ENCODE measurements around the gene GRIK4.
A peak's percentile ranks its signal among the peaks of the same experiment; 100 is the strongest.

Gene GRIK4

GRCh38 chr11:120958185-120958584 lies 446.6 kb downstream of the GRIK4 start:
- ATAC-seq: no peak

GRCh38 chr11:120959189-120959588 lies 447.6 kb downstream of the GRIK4 start:
- DNase-seq: no peak
- no peak for ATAC-seq

More at GRCh38 chr11:120958185-120958584, 446.6 kb downstream of the GRIK4 start:
- DNase-seq: no peak

- no peak for DNase-seq
- ATAC-seq: no peak
Measured at GRCh38 chr11:120964857-120965256, 453.3 kb downstream of the GRIK4 start.

- DNase-seq (no peak), ATAC-seq (no peak)
Measured at GRCh38 chr11:120966840-120967239, 455.3 kb downstream of the GRIK4 start.

GRCh38 chr11:120969993-120970392 lies 458.4 kb downstream of the GRIK4 start:
- DNase-seq: no peak
- ATAC-seq: no peak

- DNase-seq: no peak
- ATAC-seq: no peak
Measured at GRCh38 chr11:120971825-120972224, 460.3 kb downstream of the GRIK4 start.

- no peak for ATAC-seq
Measured at GRCh38 chr11:120972621-120973020, 461.1 kb downstream of the GRIK4 start.

GRCh38 chr11:120973501-120973900 lies 462.0 kb downstream of the GRIK4 start:
- ATAC-seq (no peak), DNase-seq (no peak)

More at GRCh38 chr11:120972621-120973020, 461.1 kb downstream of the GRIK4 start:
- DNase-seq: no peak

- DNase-seq: no peak
- ATAC-seq: no peak
Measured at GRCh38 chr11:120974466-120974865, 462.9 kb downstream of the GRIK4 start.

GRCh38 chr11:120974965-120975364 lies 463.4 kb downstream of the GRIK4 start:
- DNase-seq (no peak), ATAC-seq (no peak)

- ATAC-seq (no peak), DNase-seq (no peak)
Measured at GRCh38 chr11:120977266-120978137, 466.0 kb downstream of the GRIK4 start.

GRCh38 chr11:120978701-120979100 lies 467.2 kb downstream of the GRIK4 start:
- DNase-seq (no peak), ATAC-seq (no peak)

- peak; percentile 82 for ATAC-seq
- peak; percentile 47 for DNase-seq
Measured at GRCh38 chr11:120985718-120986569, 474.4 kb downstream of the GRIK4 start.

- ATAC-seq (no peak), DNase-seq (no peak)
Measured at GRCh38 chr11:120988603-120989002, 477.1 kb downstream of the GRIK4 start.

- no peak for DNase-seq
- no peak for ATAC-seq
Measured at GRCh38 chr11:120991830-120992686, 480.5 kb downstream of the GRIK4 start.

GRCh38 chr11:120994091-120994859 lies 482.7 kb downstream of the GRIK4 start:
- DNase-seq (no peak), ATAC-seq (no peak)

GRCh38 chr11:120995184-120995583 lies 483.6 kb downstream of the GRIK4 start:
- DNase-seq (no peak), ATAC-seq (no peak)

- ATAC-seq (no peak), DNase-seq (no peak)
Measured at GRCh38 chr11:120996973-120997372, 485.4 kb downstream of the GRIK4 start.

GRCh38 chr11:120998581-120998980 lies 487.0 kb downstream of the GRIK4 start:
- DNase-seq: no peak
- no peak for ATAC-seq

GRCh38 chr11:121004206-121004840 lies 492.8 kb downstream of the GRIK4 start:
- ATAC-seq (no peak), DNase-seq (no peak)

GRCh38 chr11:121006922-121007321 lies 495.4 kb downstream of the GRIK4 start:
- ATAC-seq (no peak), DNase-seq (no peak)
